ENCODE data around the gene SVEP1.

DNA sequence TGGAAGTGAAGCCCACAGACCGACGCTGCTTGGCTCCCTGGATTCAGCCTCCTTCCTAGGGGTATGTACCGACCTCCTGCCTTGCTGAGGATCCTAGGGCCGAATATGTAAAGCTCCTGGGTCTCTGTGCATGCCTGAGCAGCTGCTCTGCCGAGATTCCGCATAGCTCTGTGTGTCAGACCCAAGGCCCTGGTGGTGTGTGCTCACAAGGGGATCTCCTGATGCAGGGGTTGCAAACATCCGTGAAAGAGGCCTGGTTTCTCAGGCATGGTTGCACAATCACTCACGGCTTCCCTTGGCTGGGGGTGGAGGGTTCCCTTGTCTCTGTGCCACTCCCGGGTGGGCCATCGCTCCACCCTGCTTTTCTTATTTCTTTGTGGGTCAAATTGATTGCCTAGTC lies 19.9 kb upstream of the SVEP1 start:
- TF ChIP-seq CTCF (IDR thresholded peaks at IDR 0.05; ENCODE audit: low read depth, low read length, poor library complexity, severe bottlenecking), result no peak
- no peak for TF ChIP-seq EZH2phosphoT487 (IDR thresholded peaks at IDR 0.05; ENCODE audit: borderline replicate concordance, low read length)

Measured in DOHH2 (cell line).